NCI-H2196 (cell line): ENCODE data around the gene ITGB1BP1.

Source experiments
- DNase-seq: peaks from one replicate; lab custom pipeline; 2025; ENCODE audit not compliant: unreplicated experiment; lab: John Stamatoyannopoulos, UW

ITGB1BP1 gene

DNA sequence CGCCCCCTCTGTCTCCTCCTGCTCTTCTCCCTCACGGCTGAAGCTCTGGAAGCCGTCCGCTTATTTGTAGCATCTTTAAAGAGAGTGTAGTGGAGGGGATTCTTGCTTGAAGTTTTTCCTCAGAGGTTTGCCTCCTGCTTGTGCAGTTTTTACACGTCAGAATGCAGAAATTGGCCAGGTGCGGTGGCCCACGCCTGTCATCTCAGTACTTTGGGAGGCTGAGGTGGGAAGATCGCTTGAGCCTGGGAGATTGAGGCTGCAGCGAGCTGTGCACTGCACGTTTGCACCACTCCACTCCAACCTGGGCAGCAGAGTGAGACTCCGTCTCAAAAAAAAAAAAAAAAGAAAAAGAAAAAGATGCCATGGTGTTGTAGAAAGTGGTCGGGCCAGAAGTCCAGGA lies 69.0 kb downstream of the ITGB1BP1 start:
- DNase-seq, result no peak
